HG03457 (cell line): Measurements from ENCODE around the gene NUDT7.

Experiments
- ATAC-seq: cut with Tn5 transposase; IDR thresholded peaks from one replicate; pipeline ENCODE4 v1.9.1; 2021; ENCODE audit warnings: moderate number of reproducible peaks; ENCODE audit not compliant: unreplicated experiment

The NUDT7 gene

GRCh38 chr16:77722309-77723107 is at the start of gene NUDT7:
Gene NUDT7 (plus strand): TSS chr16:77722514. CDS start chr16:77722583, 69 bp downstream.
- ATAC-seq: peak; percentile 89

- ATAC-seq: no peak
These were observed 47.4 kb upstream of the NUDT7 start for GRCh38 chr16:77674888-77675287.

GRCh38 chr16:77675464-77676324 is 46.6 kb upstream of the NUDT7 start:
- ATAC-seq: no peak

GRCh38 chr16:77677129-77677528 is 45.2 kb upstream of the NUDT7 start:
- no peak for ATAC-seq

GRCh38 chr16:77679391-77679790 is 42.9 kb upstream of the NUDT7 start:
- ATAC-seq: no peak

- no peak for ATAC-seq
These were observed 42.4 kb upstream of the NUDT7 start for GRCh38 chr16:77679901-77680300.

- no peak for ATAC-seq
These were observed 41.8 kb upstream of the NUDT7 start for GRCh38 chr16:77680496-77680895.

- ATAC-seq: no peak
These were observed 39.7 kb upstream of the NUDT7 start for GRCh38 chr16:77682586-77682985.

- ATAC-seq: no peak
These were observed 38.7 kb upstream of the NUDT7 start for GRCh38 chr16:77683397-77684180.

- no peak for ATAC-seq
These were observed 38.2 kb upstream of the NUDT7 start for GRCh38 chr16:77684181-77684526.

- ATAC-seq: no peak
These were observed 35.9 kb upstream of the NUDT7 start for GRCh38 chr16:77686385-77686784.

- ATAC-seq: no peak
These were observed 32.3 kb upstream of the NUDT7 start for GRCh38 chr16:77689971-77690370.

- no peak for ATAC-seq
These were observed 31.9 kb upstream of the NUDT7 start for GRCh38 chr16:77690416-77690815.

GRCh38 chr16:77692612-77693011 is 29.7 kb upstream of the NUDT7 start:
- no peak for ATAC-seq

GRCh38 chr16:77696149-77696548 is 26.2 kb upstream of the NUDT7 start:
- no peak for ATAC-seq

- no peak for ATAC-seq
These were observed 21.5 kb upstream of the NUDT7 start for GRCh38 chr16:77700846-77701245.

- no peak for ATAC-seq
These were observed 17.0 kb upstream of the NUDT7 start for GRCh38 chr16:77705351-77705750.

- no peak for ATAC-seq
These were observed 11.1 kb upstream of the NUDT7 start for GRCh38 chr16:77711179-77711578.

GRCh38 chr16:77711775-77712174 is 10.5 kb upstream of the NUDT7 start:
- no peak for ATAC-seq

- ATAC-seq: no peak
These were observed 7.2 kb upstream of the NUDT7 start for GRCh38 chr16:77715145-77715544.

GRCh38 chr16:77721752-77722308 is 484 bp upstream of the NUDT7 start:
- ATAC-seq: peak; percentile 17
